ENCODE results near the gene PHAF1. TPM values are rescaled to one million over a fixed set of nuclear protein-coding genes. Genes with fewer than 3 reads are reported as not detected.
A peak's percentile ranks its signal among the peaks of the same experiment; 100 is the strongest.

Gene PHAF1
- total RNA-seq, 1 donor from 2014 or later = 24.6 TPM

GRCh38 chr16:67158637-67159600 lies 49.2 kb downstream of the PHAF1 start:
- Histone ChIP-seq H3K27me3 (ENCODE audit: control insufficient read depth, insufficient read depth, low read length) (peaks cover 61% of the 10 kb centered on the region), H3K4me3 (ENCODE audit: low read depth, low read length) (peak overlapping the region; percentile 89), H3K36me3 (ENCODE audit: control insufficient read depth, insufficient read depth, low read length) (peaks cover 1% of the 10 kb centered on the region)
- TF ChIP-seq, protein P1, sequence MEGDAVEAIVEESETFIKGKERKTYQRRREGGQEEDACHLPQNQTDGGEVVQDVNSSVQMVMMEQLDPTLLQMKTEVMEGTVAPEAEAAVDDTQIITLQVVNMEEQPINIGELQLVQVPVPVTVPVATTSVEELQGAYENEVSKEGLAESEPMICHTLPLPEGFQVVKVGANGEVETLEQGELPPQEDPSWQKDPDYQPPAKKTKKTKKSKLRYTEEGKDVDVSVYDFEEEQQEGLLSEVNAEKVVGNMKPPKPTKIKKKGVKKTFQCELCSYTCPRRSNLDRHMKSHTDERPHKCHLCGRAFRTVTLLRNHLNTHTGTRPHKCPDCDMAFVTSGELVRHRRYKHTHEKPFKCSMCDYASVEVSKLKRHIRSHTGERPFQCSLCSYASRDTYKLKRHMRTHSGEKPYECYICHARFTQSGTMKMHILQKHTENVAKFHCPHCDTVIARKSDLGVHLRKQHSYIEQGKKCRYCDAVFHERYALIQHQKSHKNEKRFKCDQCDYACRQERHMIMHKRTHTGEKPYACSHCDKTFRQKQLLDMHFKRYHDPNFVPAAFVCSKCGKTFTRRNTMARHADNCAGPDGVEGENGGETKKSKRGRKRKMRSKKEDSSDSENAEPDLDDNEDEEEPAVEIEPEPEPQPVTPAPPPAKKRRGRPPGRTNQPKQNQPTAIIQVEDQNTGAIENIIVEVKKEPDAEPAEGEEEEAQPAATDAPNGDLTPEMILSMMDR (IDR thresholded peaks at IDR 0.05; ENCODE audit: insufficient read depth, low read length, poor library complexity, severe bottlenecking) = no peak
- DNase-seq (ENCODE audit: low read depth) = no peak

DNA sequence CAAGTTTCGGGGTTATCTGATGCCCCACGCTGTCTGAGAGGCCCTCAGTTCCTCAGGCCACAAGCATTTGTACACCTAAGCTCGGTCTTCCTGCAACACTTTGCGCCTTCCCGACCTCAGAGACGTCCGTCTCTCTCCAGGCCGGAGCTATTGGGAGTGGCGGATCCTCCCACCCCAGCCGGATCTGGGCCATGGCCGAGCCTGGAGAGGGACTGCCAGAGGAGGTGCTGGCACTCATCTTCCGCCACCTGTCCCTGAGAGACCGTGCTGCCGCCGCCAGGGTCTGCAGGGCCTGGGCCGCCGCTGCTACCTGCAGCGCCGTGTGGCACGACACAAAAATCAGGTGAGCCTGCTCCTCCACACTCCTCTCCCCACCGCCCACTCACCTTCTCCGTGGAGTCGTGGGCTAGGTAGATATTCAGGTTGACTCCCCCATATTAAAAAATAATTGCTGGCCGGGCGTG lies 51.9 kb downstream of the PHAF1 start:
- DNase-seq (ENCODE audit: low read depth) = no peak
- Histone ChIP-seq H3K36me3 (ENCODE audit: control insufficient read depth, insufficient read depth, low read length) (peaks cover 1% of the 10 kb centered on the region), H3K27me3 (ENCODE audit: control insufficient read depth, insufficient read depth, low read length) (peaks cover 60% of the 10 kb centered on the region), H3K4me3 (ENCODE audit: low read depth, low read length) (no peak overlapping the region)
- TF ChIP-seq, protein P1 (IDR thresholded peaks at IDR 0.05; ENCODE audit: insufficient read depth, low read length, poor library complexity, severe bottlenecking) = no peak

DNA sequence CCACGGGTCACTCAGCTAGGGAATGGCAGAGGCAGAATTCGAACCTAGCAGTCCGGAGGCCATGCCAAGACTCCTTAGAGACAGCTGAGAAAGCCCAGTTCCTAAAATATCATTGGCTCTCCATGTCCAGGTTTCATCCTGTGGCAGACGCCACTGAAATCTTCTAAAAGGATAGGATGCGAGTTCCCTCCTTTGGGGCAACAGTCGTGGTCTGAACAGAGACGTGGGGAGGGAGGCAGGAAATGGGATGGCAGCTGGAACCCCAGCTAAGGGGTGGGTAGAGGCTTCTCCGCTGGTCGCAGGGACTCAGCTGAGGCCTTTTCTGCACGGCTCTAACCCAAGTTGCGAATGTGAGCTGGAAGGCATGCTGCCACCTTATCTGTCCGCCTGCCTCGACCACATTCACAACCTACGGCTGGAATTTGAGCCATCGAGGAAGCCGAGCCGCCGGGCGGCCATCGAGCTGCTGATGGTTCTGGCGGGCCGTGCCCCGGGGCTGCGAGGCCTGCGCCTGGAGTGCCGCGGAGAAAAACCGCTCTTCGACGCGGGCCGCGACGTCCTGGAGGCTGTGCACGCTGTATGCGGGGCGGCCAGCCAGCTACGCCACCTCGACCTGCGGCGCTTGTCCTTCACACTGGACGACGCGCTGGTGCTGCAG lies 52.9 kb downstream of the PHAF1 start:
- TF ChIP-seq, protein P1 (IDR thresholded peaks at IDR 0.05; ENCODE audit: insufficient read depth, low read length, poor library complexity, severe bottlenecking) = no peak
- Histone ChIP-seq H3K36me3 (ENCODE audit: control insufficient read depth, insufficient read depth, low read length) (peaks cover 1% of the 10 kb centered on the region), H3K27me3 (ENCODE audit: control insufficient read depth, insufficient read depth, low read length) (peaks cover 67% of the 10 kb centered on the region), H3K4me3 (ENCODE audit: low read depth, low read length) (no peak overlapping the region)
- no peak for DNase-seq (ENCODE audit: low read depth)

DNA sequence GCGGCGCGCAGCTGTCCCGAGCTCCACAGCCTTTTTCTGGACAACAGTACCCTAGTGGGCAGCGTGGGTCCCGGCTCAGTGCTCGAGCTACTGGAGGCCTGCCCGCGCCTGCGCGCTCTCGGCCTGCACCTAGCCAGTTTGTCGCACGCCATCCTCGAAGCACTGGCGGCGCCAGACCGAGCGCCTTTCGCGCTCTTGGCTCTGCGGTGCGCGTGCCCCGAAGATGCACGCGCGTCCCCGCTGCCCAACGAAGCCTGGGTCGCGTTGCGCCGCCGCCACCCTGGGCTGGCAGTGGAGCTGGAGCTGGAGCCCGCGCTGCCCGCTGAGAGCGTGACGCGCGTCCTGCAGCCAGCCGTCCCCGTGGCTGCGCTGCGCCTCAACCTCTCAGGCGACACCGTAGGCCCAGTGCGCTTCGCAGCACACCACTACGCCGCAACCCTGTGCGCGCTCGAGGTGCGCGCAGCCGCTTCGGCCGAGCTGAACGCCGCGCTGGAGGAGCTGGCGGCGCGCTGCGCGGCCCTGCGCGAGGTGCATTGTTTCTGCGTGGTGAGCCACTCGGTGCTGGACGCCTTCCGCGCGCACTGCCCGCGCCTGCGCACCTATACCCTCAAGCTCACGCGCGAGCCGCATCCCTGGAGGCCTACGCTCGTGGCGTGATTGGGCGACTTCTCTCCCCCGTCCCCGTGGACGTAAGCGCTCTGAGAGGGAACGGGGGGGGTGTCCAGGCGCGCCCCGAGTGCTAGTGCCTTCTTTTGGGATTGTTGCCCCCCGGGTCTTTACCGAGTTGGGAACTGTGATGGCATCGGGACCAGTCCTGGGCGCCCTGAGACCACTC lies 53.6 kb downstream of the PHAF1 start:
- H3K27me3 ChIP-seq (ENCODE audit: control insufficient read depth, insufficient read depth, low read length) = peaks cover 64% of the 10 kb centered on the region
- TF ChIP-seq, protein P1 (IDR thresholded peaks at IDR 0.05; ENCODE audit: insufficient read depth, low read length, poor library complexity, severe bottlenecking) = no peak

GRCh38 chr16:67163999-67164558 lies 54.3 kb downstream of the PHAF1 start:
- DNase-seq (ENCODE audit: low read depth) = no peak
- Histone ChIP-seq H3K36me3 (ENCODE audit: control insufficient read depth, insufficient read depth, low read length) (peaks cover 1% of the 10 kb centered on the region), H3K27me3 (ENCODE audit: control insufficient read depth, insufficient read depth, low read length) (peaks cover 61% of the 10 kb centered on the region), H3K4me3 (ENCODE audit: low read depth, low read length) (peak overlapping the region; percentile 5)
- TF ChIP-seq, protein P1 (IDR thresholded peaks at IDR 0.05; ENCODE audit: insufficient read depth, low read length, poor library complexity, severe bottlenecking) = no peak

More for the DNA sequence above, 53.6 kb downstream of the PHAF1 start:
- peak overlapping the region; percentile 10 for H3K4me3 ChIP-seq (ENCODE audit: low read depth, low read length)
- DNase-seq (ENCODE audit: low read depth) = no peak
- peaks cover 1% of the 10 kb centered on the region for H3K36me3 ChIP-seq (ENCODE audit: control insufficient read depth, insufficient read depth, low read length)

Measured in kidney epithelial cell (primary cell).